Measurements from ENCODE around the gene LCE1E. TPM values are rescaled to one million over a fixed set of nuclear protein-coding genes. Genes with fewer than 3 reads are reported as not detected.

The LCE1E gene
- total RNA-seq, 4 donors from 2014 or later, result not detected

Other genes starting within 250 kb of the LCE1E start
- gene LCE3E, start 219.5 kb upstream of the LCE1E start, total RNA-seq, result not detected
- gene LCE3D, start 205.7 kb upstream of the LCE1E start, total RNA-seq, result not detected
- not detected for gene LCE3C, start 186.0 kb upstream of the LCE1E start, total RNA-seq
- gene LCE3B, start 172.4 kb upstream of the LCE1E start, total RNA-seq, result not detected
- not detected for gene LCE3A, start 163.2 kb upstream of the LCE1E start, total RNA-seq
- not detected for gene LCE2D, start 122.9 kb upstream of the LCE1E start, total RNA-seq
- gene LCE2C, start 111.0 kb upstream of the LCE1E start, total RNA-seq, result not detected
- not detected for gene LCE2B, start 100.1 kb upstream of the LCE1E start, total RNA-seq
- not detected for gene LCE2A, start 87.9 kb upstream of the LCE1E start, total RNA-seq
- not detected for gene LCE4A, start 78.1 kb upstream of the LCE1E start, total RNA-seq
- not detected for gene KPRP, start 28.2 kb upstream of the LCE1E start, total RNA-seq
- gene LCE1F, start 11.1 kb upstream of the LCE1E start, total RNA-seq, result not detected
- gene LCE1D, start 10.5 kb downstream of the LCE1E start, total RNA-seq, result not detected
- not detected for gene LCE1C, start 20.4 kb downstream of the LCE1E start, total RNA-seq
- not detected for gene LCE1B, start 25.7 kb downstream of the LCE1E start, total RNA-seq
- gene LCE1A, start 41.2 kb downstream of the LCE1E start, total RNA-seq, result not detected
- not detected for gene LCE6A, start 56.6 kb downstream of the LCE1E start, total RNA-seq
- gene LCE7A, start 73.7 kb downstream of the LCE1E start, total RNA-seq, result not detected
- not detected for gene SMCP, start 92.1 kb downstream of the LCE1E start, total RNA-seq
- gene IVL, start 122.3 kb downstream of the LCE1E start, total RNA-seq, result not detected
- gene SPRR5, start 160.9 kb downstream of the LCE1E start, total RNA-seq, result not detected
- not detected for gene SPRR4, start 184.4 kb downstream of the LCE1E start, total RNA-seq
- not detected for gene SPRR1A, start 197.8 kb downstream of the LCE1E start, total RNA-seq
- 1 to 10 TPM in 1 of 4 donors, not detected in 3; 4.4 TPM for gene SPRR3, start 215.5 kb downstream of the LCE1E start, total RNA-seq
- not detected for gene SPRR1B, start 244.9 kb downstream of the LCE1E start, total RNA-seq